ENCODE measurements around the gene AK2. TPM values are rescaled to one million over a fixed set of nuclear protein-coding genes. Genes with fewer than 3 reads are reported as not detected.

The AK2 gene
- total RNA-seq, 1 donor from 2014 or later = 126 TPM

DNA sequence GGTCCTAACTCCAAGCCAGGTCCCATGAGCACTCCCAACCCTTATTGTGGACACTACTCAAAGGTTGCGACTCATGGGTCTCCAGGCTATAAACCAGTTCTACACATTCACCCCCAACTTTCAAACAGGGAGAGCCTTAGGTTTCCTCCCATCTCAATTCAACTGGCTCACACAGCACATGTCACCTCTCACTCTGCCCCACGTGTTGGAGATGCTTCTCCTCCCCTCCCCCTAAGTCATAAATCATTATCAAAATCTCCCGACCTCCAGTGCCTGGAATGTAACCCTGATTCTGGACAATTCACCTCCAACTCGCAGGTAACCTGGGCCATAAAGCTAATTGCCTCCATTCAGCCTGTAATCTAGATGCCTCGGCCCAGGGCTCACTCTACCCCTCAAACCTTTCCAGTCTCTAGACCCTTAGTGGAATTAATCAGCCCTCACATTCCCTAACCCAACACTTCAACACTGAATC, 595 bp downstream of the AK2 start:
- DNase-seq (ENCODE audit: low read depth) = no peak
- no peaks in the 10 kb centered on the region for H3K9me3 Mint-ChIP-seq (ENCODE audit: unreplicated experiment)
- FAIRE-seq = no peak
- no peaks in the 10 kb centered on the region for H3K9me3 ChIP-seq (ENCODE audit: insufficient read depth, low read depth, low read length)
- peaks cover 11% of the 10 kb centered on the region for H3K4me1 ChIP-seq (ENCODE audit: insufficient read depth, low read length)
- H3K4me3 ChIP-seq (ENCODE audit: insufficient read depth, low read depth, low read length) = peak overlapping the region; percentile 97
- peak overlapping the region; percentile 86 for H3K27ac ChIP-seq (ENCODE audit: low read depth, low read length)
- H3K36me3 ChIP-seq (ENCODE audit: insufficient read depth, low read length) = peaks cover 3% of the 10 kb centered on the region
- H3K79me2 ChIP-seq (ENCODE audit: insufficient read depth, low read length) = peaks cover 57% of the 10 kb centered on the region
- H2AFZ ChIP-seq (ENCODE audit: low read depth, low read length) = peak overlapping the region; percentile 84
- peak overlapping the region; percentile 98 for H3K4me2 ChIP-seq (ENCODE audit: low read length)
- TF ChIP-seq, protein P1, sequence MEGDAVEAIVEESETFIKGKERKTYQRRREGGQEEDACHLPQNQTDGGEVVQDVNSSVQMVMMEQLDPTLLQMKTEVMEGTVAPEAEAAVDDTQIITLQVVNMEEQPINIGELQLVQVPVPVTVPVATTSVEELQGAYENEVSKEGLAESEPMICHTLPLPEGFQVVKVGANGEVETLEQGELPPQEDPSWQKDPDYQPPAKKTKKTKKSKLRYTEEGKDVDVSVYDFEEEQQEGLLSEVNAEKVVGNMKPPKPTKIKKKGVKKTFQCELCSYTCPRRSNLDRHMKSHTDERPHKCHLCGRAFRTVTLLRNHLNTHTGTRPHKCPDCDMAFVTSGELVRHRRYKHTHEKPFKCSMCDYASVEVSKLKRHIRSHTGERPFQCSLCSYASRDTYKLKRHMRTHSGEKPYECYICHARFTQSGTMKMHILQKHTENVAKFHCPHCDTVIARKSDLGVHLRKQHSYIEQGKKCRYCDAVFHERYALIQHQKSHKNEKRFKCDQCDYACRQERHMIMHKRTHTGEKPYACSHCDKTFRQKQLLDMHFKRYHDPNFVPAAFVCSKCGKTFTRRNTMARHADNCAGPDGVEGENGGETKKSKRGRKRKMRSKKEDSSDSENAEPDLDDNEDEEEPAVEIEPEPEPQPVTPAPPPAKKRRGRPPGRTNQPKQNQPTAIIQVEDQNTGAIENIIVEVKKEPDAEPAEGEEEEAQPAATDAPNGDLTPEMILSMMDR (IDR thresholded peaks at IDR 0.05; ENCODE audit: insufficient read depth, low read depth, low read length) = no peak
- H3K4me1 Mint-ChIP-seq (ENCODE audit: low read depth, unreplicated experiment) = peaks cover 15% of the 10 kb centered on the region
- peaks cover 1% of the 10 kb centered on the region for H3K27me3 Mint-ChIP-seq (ENCODE audit: low read depth, unreplicated experiment)
- H3K36me3 Mint-ChIP-seq (ENCODE audit: low read depth, unreplicated experiment) = no peaks in the 10 kb centered on the region
- H3K27ac Mint-ChIP-seq (ENCODE audit: unreplicated experiment) = peak overlapping the region; percentile 84
- H3K9ac ChIP-seq (ENCODE audit: low read length) = peak overlapping the region; percentile 91
- H3K27me3 ChIP-seq (ENCODE audit: insufficient read depth, low read length) = no peaks in the 10 kb centered on the region
- peak overlapping the region; percentile 92 for H3K4me3 Mint-ChIP-seq (ENCODE audit: unreplicated experiment)
- peaks cover 41% of the 10 kb centered on the region for H4K20me1 ChIP-seq (ENCODE audit: insufficient read depth, low read length)

DNA sequence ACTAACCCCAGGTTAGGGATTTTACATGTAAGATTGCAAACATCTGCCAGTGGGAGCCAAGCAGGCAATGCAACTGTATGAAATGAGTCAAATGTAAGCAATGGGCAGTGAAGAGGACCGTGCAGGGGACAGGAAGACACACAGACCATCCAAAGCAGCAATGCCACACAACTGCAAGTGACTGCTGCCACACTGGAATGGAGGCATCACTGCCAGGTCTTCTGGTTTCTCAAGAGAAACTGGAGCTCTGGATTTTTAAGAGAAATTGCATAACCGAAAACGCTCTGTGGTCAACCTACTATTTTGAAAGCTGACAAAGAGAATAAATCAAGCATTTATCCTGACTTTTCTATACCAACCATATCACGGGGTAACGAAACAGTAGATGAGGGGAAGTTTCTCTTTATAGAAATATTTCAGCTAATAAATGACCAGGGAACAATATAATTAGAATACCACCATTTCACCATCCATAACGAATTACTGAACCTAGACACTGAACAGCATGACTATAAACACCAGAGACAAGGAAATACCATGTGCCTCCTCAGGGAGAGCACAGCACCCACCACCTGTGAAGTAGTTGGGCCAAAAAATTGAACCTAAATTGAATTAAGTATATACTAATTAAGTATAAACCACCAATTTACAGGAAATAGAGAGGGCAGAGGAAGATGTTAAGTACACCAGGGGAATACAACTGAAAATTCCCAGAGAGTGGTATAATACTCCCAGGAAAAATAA, 4.4 kb downstream of the AK2 start:
- Mint-ChIP-seq H3K27me3 (ENCODE audit: low read depth, unreplicated experiment) (no peaks in the 10 kb centered on the region), H3K9me3 (ENCODE audit: unreplicated experiment) (no peaks in the 10 kb centered on the region), H3K27ac (ENCODE audit: unreplicated experiment) (no peak overlapping the region), H3K4me1 (ENCODE audit: low read depth, unreplicated experiment) (peaks cover 22% of the 10 kb centered on the region), H3K36me3 (ENCODE audit: low read depth, unreplicated experiment) (peaks cover 4% of the 10 kb centered on the region), H3K4me3 (ENCODE audit: unreplicated experiment) (no peak overlapping the region)
- peaks cover 91% of the 10 kb centered on the region for H3K79me2 ChIP-seq (ENCODE audit: insufficient read depth, low read length)
- no peak overlapping the region for H2AFZ ChIP-seq (ENCODE audit: low read depth, low read length)
- H3K27ac ChIP-seq (ENCODE audit: low read depth, low read length) = no peak overlapping the region
- H4K20me1 ChIP-seq (ENCODE audit: insufficient read depth, low read length) = peaks cover 75% of the 10 kb centered on the region
- H3K4me1 ChIP-seq (ENCODE audit: insufficient read depth, low read length) = peaks cover 11% of the 10 kb centered on the region
- no peak overlapping the region for H3K4me2 ChIP-seq (ENCODE audit: low read length)
- H3K4me3 ChIP-seq (ENCODE audit: insufficient read depth, low read depth, low read length) = no peak overlapping the region
- H3K27me3 ChIP-seq (ENCODE audit: insufficient read depth, low read length) = no peaks in the 10 kb centered on the region
- DNase-seq (ENCODE audit: low read depth) (no peak), FAIRE-seq (no peak)
- peaks cover 13% of the 10 kb centered on the region for H3K36me3 ChIP-seq (ENCODE audit: insufficient read depth, low read length)
- no peak for TF ChIP-seq EZH2 (IDR thresholded peaks at IDR 0.05; ENCODE audit: insufficient read depth, low read length)
- TF ChIP-seq, protein P1 (IDR thresholded peaks at IDR 0.05; ENCODE audit: insufficient read depth, low read depth, low read length) = no peak
- no peak overlapping the region for H3K9ac ChIP-seq (ENCODE audit: low read length)
- no peaks in the 10 kb centered on the region for H3K9me3 ChIP-seq (ENCODE audit: insufficient read depth, low read depth, low read length)

DNA sequence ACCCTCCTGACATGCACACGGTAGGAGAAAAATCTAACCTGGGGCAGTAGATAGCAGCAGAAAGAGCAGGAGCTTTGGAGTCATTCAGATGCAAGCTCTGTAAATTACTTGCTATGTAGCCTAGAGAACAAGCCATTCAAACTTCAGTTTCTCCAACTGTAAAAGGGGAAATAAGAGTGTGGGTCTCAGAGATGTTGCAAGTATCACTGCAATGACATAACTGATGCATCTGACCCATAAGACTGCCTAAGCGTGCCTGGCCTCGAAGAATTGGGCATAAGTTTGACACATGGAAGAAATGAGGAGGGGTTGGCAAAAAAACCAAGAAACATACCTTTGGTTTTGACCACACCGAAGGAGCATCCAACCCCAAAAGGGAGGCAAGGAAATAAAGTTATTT, 5.2 kb downstream of the AK2 start:
- peaks cover 22% of the 10 kb centered on the region for H3K4me1 Mint-ChIP-seq (ENCODE audit: low read depth, unreplicated experiment)

More for the DNA sequence above, 5.2 kb downstream of the AK2 start:
- H3K4me3 Mint-ChIP-seq (ENCODE audit: unreplicated experiment) = no peak overlapping the region
- H3K79me2 ChIP-seq (ENCODE audit: insufficient read depth, low read length) = peaks cover 95% of the 10 kb centered on the region
- H3K4me2 ChIP-seq (ENCODE audit: low read length) = no peak overlapping the region
- H3K4me1 ChIP-seq (ENCODE audit: insufficient read depth, low read length) = peaks cover 11% of the 10 kb centered on the region
- no peaks in the 10 kb centered on the region for H3K9me3 ChIP-seq (ENCODE audit: insufficient read depth, low read depth, low read length)
- no peak overlapping the region for H3K27ac Mint-ChIP-seq (ENCODE audit: unreplicated experiment)
- H3K4me3 ChIP-seq (ENCODE audit: insufficient read depth, low read depth, low read length) = no peak overlapping the region
- no peaks in the 10 kb centered on the region for H3K27me3 ChIP-seq (ENCODE audit: insufficient read depth, low read length)
- FAIRE-seq (no peak), DNase-seq (ENCODE audit: low read depth) (no peak)
- H4K20me1 ChIP-seq (ENCODE audit: insufficient read depth, low read length) = peaks cover 78% of the 10 kb centered on the region
- no peak overlapping the region for H2AFZ ChIP-seq (ENCODE audit: low read depth, low read length)
- no peak overlapping the region for H3K9ac ChIP-seq (ENCODE audit: low read length)
- TF ChIP-seq, protein P1 (IDR thresholded peaks at IDR 0.05; ENCODE audit: insufficient read depth, low read depth, low read length) = no peak
- no peak for TF ChIP-seq EZH2 (IDR thresholded peaks at IDR 0.05; ENCODE audit: insufficient read depth, low read length)
- H3K27ac ChIP-seq (ENCODE audit: low read depth, low read length) = no peak overlapping the region
- no peaks in the 10 kb centered on the region for H3K9me3 Mint-ChIP-seq (ENCODE audit: unreplicated experiment)
- no peaks in the 10 kb centered on the region for H3K27me3 Mint-ChIP-seq (ENCODE audit: low read depth, unreplicated experiment)
- H3K36me3 Mint-ChIP-seq (ENCODE audit: low read depth, unreplicated experiment) = peaks cover 4% of the 10 kb centered on the region
- H3K36me3 ChIP-seq (ENCODE audit: insufficient read depth, low read length) = peaks cover 13% of the 10 kb centered on the region

All from astrocyte (in vitro differentiated cells and primary cell).